ENCODE measurements around the gene KRT36. TPM values are rescaled to one million over a fixed set of nuclear protein-coding genes. Genes with fewer than 3 reads are reported as not detected.

Gene KRT36
- polyA plus RNA-seq, 1 donor (not counting 4 experiments of a cell fraction or from before 2014, with no cell fraction given) = not detected

GRCh38 chr17:41522301-41523224 is 32.9 kb upstream of the KRT36 start:
- Histone ChIP-seq H2AFZ (ENCODE audit: control insufficient read depth, low read length) (no peak overlapping the region), H4K20me1 (ENCODE audit: control insufficient read depth, extremely low read depth, insufficient read depth, low read length) (no peaks in the 10 kb centered on the region), H3K4me2 (ENCODE audit: control insufficient read depth, extremely low read depth, insufficient read depth, low read depth, low read length) (peak overlapping the region; percentile 57), H3K9ac (ENCODE audit: control insufficient read depth, extremely low read depth, insufficient read depth, low read length) (peak overlapping the region; percentile 36), H3K9me3 (ENCODE audit: control insufficient read depth, low read depth, low read length) (no peaks in the 10 kb centered on the region), H3K27me3 (ENCODE audit: control insufficient read depth, extremely low read depth, insufficient read depth, low read length) (peaks cover 5% of the 10 kb centered on the region), H3K9me1 (ENCODE audit: control insufficient read depth, extremely low read depth, insufficient read depth, low read length) (no peaks in the 10 kb centered on the region), H3K36me3 (ENCODE audit: control insufficient read depth in 2 of 2, extremely low read depth in 1 of 2, insufficient read depth in 2 of 2, low read length in 2 of 2) (peaks cover 0 to under 1% of the 10 kb centered on the region in 2 experiments), H3K79me2 (ENCODE audit: control insufficient read depth, insufficient read depth, low read length) (no peaks in the 10 kb centered on the region), H3K4me3 (ENCODE audit: control insufficient read depth in 2 of 3, extremely low read depth in 1 of 3, insufficient read depth in 2 of 3, low read depth in 1 of 3, low read length in 3 of 3) (no peak overlapping the region), H3K4me1 (ENCODE audit: control insufficient read depth, extremely low read depth, insufficient read depth, low read length) (peaks cover 64% of the 10 kb centered on the region), H3K27ac (ENCODE audit: control insufficient read depth, insufficient read depth, low read length) (peak overlapping the region; percentile 82)
- FAIRE-seq (peak; percentile 58), DNase-seq (ENCODE audit: low read depth, low spot score) (no peak)
- TF ChIP-seq EZH2 (IDR thresholded peaks at IDR 0.05; ENCODE audit: low read length) = no peak
- TF ChIP-seq CTCF (optimal IDR thresholded peaks at IDR 0.05 in 1 of 3, IDR thresholded peaks at IDR 0.05 in 1 of 3, conservative IDR thresholded peaks at IDR 0.05 in 1 of 3; ENCODE audit: extremely low read depth in 1 of 3, insufficient read depth in 2 of 3, low read length in 3 of 3) = no peak
- dilution Hi-C loops (cut with MboI; ENCODE audit: extremely low pct_ligation_motif_present, low sequenced_read_pairs) = no loop called here

- FAIRE-seq = peak; percentile 97
- Histone ChIP-seq H3K36me3 (ENCODE audit: control insufficient read depth in 2 of 2, extremely low read depth in 1 of 2, insufficient read depth in 2 of 2, low read length in 2 of 2) (peaks cover 0 to 5% of the 10 kb centered on the region in 2 experiments), H3K4me1 (ENCODE audit: control insufficient read depth, extremely low read depth, insufficient read depth, low read length) (peaks cover 65% of the 10 kb centered on the region), H3K27ac (ENCODE audit: control insufficient read depth, insufficient read depth, low read length) (peak overlapping the region; percentile 82), H3K9me3 (ENCODE audit: control insufficient read depth, low read depth, low read length) (no peaks in the 10 kb centered on the region), H2AFZ (ENCODE audit: control insufficient read depth, low read length) (no peak overlapping the region), H3K4me2 (ENCODE audit: control insufficient read depth, extremely low read depth, insufficient read depth, low read depth, low read length) (peak overlapping the region; percentile 57), H3K4me3 (ENCODE audit: control insufficient read depth in 2 of 3, extremely low read depth in 1 of 3, insufficient read depth in 2 of 3, low read depth in 1 of 3, low read length in 3 of 3) (peak overlapping the region in 1 of 3 experiments; percentile 10), H3K79me2 (ENCODE audit: control insufficient read depth, insufficient read depth, low read length) (no peaks in the 10 kb centered on the region), H4K20me1 (ENCODE audit: control insufficient read depth, extremely low read depth, insufficient read depth, low read length) (no peaks in the 10 kb centered on the region), H3K27me3 (ENCODE audit: control insufficient read depth, extremely low read depth, insufficient read depth, low read length) (no peaks in the 10 kb centered on the region), H3K9me1 (ENCODE audit: control insufficient read depth, extremely low read depth, insufficient read depth, low read length) (no peaks in the 10 kb centered on the region), H3K9ac (ENCODE audit: control insufficient read depth, extremely low read depth, insufficient read depth, low read length) (peak overlapping the region; percentile 38)
- TF ChIP-seq CTCF (optimal IDR thresholded peaks at IDR 0.05 in 1 of 3, IDR thresholded peaks at IDR 0.05 in 1 of 3, conservative IDR thresholded peaks at IDR 0.05 in 1 of 3; ENCODE audit: extremely low read depth in 1 of 3, insufficient read depth in 2 of 3, low read length in 3 of 3) (peak in 1 of 3 experiments; percentile 1), EZH2 (IDR thresholded peaks at IDR 0.05; ENCODE audit: low read length) (no peak)
- dilution Hi-C loops (cut with MboI; ENCODE audit: extremely low pct_ligation_motif_present, low sequenced_read_pairs) = no loop called here
- peak; percentile 95 for DNase-seq (ENCODE audit: low read depth, low spot score)
Observed at GRCh38 chr17:41521574-41522261, 32.0 kb upstream of the KRT36 start.
